GM13976 (cell line): ENCODE measurements around the gene PIK3C2G.

Experiments used
- DNase-seq: peaks from one replicate; pipeline ENCODE4 v3.0.0; 2012; ENCODE audit warnings: low spot score
- in situ Hi-C: fragments of 300-500 bp; cut with MboI; formaldehyde crosslinking; loops from one replicate; pipeline ENCODE4 v1.12.0; 2022; ENCODE audit warnings: low sequenced_read_pairs, mixed read lengths, inconsistent platforms; ENCODE audit not compliant: unreplicated experiment
- TF ChIP-seq, protein P1 (sequence below): IDR thresholded peaks from 2 replicates; pipeline ENCODE4 v1.5.1; 2012; ENCODE audit warnings: borderline replicate concordance, mild to moderate bottlenecking; ENCODE audit not compliant: insufficient read depth; ENCODE audit errors: extremely low read depth, missing control alignments, control extremely low read depth

The PIK3C2G gene

DNA sequence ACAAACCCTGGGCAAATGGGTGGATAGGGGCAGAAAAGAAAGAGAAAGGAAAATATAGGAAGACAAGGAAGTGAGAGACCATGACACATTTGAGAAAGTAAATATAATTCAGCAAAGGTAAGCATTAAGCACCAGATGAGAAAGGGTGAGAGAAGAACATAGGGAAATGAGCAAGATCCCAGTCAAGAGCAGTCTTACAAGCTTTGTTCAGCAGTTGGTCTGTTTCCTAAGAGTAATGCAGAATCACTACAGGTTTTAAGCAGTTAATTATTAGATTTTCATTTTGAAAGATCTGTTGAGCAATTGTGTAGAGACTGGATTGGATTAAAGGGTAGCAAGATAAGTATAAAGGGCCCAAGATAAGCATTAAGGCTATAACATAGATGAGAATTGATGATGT lies 330.2 kb downstream of the PIK3C2G start:
- in situ Hi-C loops = no loop called here
- TF ChIP-seq, protein P1, sequence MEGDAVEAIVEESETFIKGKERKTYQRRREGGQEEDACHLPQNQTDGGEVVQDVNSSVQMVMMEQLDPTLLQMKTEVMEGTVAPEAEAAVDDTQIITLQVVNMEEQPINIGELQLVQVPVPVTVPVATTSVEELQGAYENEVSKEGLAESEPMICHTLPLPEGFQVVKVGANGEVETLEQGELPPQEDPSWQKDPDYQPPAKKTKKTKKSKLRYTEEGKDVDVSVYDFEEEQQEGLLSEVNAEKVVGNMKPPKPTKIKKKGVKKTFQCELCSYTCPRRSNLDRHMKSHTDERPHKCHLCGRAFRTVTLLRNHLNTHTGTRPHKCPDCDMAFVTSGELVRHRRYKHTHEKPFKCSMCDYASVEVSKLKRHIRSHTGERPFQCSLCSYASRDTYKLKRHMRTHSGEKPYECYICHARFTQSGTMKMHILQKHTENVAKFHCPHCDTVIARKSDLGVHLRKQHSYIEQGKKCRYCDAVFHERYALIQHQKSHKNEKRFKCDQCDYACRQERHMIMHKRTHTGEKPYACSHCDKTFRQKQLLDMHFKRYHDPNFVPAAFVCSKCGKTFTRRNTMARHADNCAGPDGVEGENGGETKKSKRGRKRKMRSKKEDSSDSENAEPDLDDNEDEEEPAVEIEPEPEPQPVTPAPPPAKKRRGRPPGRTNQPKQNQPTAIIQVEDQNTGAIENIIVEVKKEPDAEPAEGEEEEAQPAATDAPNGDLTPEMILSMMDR = no peak
- no peak for DNase-seq

DNA sequence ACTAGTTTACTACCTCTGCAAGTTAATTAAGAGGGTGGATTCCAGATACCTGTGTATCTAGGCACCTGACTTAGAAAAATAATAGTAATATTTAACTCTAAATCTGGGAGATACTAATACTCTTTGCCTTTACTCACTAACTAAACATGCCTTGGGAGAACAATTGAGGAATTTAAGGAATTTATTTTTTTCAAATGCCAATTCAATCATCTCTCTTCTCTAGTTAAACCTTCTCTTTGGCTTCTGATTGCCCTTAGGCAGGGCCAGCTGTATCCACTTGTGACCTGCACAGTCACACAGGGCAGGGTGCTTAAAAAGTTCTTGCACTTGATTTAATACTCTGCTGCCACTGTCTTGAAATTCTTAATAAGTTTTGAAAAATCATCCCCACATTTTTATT lies 334.1 kb downstream of the PIK3C2G start:
- no peak for DNase-seq
- TF ChIP-seq, protein P1 = no peak
- in situ Hi-C loops = no loop called here

- in situ Hi-C loops = no loop called here
- no peak for DNase-seq
- TF ChIP-seq, protein P1 = no peak
These were observed 340.6 kb downstream of the PIK3C2G start for GRCh38 chr12:18601962-18602361.

- TF ChIP-seq, protein P1 = no peak
- no peak for DNase-seq
- in situ Hi-C loops = no loop called here
These were observed 351.7 kb downstream of the PIK3C2G start for GRCh38 chr12:18612971-18613370.

DNA sequence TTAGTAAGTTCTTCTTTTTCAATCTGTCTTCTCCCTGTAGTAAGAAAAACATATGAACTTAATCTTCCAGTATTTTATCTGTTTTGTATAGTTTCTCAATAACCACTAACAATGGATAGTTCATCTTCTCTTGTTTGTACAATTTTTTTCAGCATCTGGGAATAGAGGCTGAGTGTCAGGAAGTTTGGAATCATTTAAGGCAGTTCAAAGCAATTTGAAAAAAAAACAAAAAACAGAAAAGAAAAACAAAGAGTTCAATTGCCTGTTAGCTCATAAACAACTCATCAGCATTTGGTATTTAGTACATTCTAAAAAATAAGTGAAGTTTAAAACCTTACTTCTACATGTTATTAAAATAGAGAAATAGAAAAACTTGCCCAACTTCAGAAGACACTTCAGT lies 359.7 kb downstream of the PIK3C2G start:
- TF ChIP-seq, protein P1 = no peak
- DNase-seq = no peak
- in situ Hi-C loops = no loop called here

DNA sequence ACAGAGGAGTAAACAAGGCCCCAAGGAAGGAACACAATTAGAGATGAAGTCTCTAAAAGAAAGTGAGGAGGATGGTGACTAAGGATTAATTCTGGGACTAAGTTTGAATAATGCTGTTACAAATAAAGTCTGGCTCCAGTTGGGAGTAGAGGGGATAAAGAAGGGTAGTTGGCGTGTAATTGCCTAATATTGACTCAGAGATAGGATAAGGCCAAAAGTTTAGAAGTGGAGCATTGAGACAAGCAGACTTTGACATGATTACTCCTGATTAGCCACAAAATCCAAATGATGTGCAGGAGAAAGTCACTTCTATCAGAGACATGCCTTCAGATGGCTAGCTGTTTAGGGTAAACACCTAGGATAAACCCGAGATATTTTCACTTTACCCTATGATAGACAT lies 368.1 kb downstream of the PIK3C2G start:
- DNase-seq = no peak
- in situ Hi-C loops = no loop called here
- TF ChIP-seq, protein P1 = no peak

DNA sequence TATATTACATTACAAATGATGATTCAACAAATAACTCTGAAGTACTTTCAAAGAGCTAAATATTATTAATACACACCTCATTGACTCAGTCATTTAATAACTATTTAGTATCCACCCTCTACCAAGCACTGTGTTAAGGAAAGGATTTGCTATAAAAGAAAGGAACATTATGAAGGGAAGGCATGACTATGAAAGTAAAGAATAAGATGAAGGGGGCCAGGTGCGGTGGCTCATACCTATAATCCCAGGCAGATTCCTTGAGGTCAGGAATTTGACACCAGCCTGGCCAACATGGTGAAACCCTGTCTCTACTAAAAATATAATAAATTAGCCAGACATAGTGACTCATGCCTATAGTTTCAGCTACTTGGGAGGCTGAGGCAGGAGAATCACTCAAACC lies 368.6 kb downstream of the PIK3C2G start:
- in situ Hi-C loops = no loop called here
- no peak for DNase-seq
- TF ChIP-seq, protein P1 = no peak
